ENCODE measurements around the gene NUP58.

NUP58 gene

GRCh38 chr13:25301347-25302113, at the start of gene NUP58:
Gene NUP58, plus strand, starts transcription at chr13:25301625. Its CDS starts 149 bp downstream, at chr13:25301774.
- DNase-seq: peak; percentile 93

DNA sequence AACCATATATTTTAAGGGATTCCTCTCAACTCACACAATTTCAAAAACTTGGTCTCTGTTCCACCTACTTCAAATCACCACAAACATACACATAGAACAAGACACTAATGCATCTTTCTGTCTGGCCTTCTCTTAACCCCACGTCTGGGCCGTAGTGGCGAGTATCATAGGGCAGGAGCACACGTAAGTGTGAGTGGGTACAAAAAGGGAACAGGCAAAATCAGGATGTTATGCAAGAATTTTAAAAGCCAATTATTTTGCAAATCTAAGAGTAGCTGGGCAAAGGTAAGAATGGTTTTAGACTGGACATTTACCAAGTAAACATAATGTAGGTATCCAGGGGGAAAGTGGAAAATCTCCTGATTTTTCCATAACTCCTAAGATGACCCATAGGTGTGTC, 49.2 kb upstream of the NUP58 start:
- no peak for DNase-seq

DNA sequence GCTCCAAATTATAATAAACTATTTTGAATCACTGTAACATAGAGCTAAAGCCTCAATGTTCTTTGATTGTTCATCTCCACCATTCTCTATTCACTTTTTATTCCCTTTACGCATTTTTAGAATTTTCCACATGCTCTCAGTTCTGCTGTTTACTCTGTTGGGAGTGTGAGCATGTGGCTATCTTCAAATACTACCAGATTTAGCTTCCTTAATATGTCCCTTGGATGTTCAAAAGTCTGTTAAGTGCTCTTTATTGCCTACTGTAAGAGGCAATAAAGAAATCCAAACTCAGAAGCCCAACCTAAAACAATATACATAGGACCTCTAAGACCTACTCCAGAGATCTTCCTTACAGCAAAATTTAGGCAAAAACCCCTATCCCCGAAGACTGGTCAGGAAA, 48.7 kb upstream of the NUP58 start:
- DNase-seq: no peak

DNA sequence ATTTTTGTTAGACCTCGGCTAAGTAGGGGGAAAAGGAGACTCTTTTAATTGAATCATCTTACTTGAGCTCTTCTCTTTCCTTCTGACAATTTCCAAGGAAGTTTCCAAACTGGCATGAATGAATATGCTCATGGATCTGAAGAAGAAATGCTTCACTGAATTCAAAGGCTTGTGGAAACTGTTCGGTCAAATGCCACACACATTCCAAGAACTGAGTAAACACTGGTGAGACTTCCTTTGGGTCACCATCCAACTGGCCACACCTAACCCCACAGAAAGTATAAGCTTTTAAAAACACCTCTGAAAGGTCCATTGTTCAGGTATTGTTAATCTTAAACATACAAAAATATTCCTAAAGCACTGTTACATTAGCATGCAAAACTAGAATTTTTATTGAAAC, 47.7 kb upstream of the NUP58 start:
- DNase-seq: no peak

- DNase-seq: no peak
Observed at GRCh38 chr13:25262261-25262660, 39.2 kb upstream of the NUP58 start.

- DNase-seq: no peak
Observed at GRCh38 chr13:25266706-25267105, 34.7 kb upstream of the NUP58 start.

DNA sequence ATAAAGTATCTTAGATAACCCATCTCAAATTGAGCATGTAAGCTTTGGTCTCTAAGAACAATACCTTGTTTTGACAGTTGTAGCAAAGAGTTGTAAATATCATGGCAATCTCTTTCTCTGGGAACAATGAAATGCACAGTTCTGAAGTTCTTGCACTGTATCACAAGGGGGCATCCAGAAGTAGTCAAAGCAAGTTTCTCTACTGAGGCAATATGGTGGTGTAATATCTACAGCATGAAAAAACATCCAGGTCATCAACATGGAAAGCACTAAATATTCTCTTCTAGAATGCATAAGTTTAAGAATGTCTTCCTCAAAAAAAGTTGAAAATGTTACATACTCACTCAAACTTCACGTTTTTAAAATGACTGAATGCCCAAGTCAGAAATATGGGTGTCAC, 33.7 kb upstream of the NUP58 start:
- no peak for DNase-seq

- DNase-seq: no peak
Observed at GRCh38 chr13:25268561-25268960, 32.9 kb upstream of the NUP58 start.

DNA sequence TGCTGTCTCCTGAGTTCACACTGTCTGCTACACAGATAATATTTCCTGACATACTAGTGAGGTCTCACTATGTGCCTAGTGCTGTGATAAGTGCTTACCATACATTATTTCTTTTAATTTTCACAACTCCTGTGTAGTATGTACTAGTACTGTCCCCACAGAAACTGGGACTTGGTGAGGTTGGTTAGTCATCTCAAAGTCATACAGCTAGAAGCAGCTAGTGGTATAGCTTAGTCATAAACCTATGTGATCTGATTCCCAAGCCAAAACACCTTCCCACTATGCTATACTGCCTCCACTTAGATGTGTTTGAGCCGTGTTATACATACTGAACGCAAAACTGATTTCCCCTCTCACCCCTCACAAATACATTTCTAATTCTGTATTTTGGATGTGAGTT, 24.7 kb upstream of the NUP58 start:
- DNase-seq: no peak

- no peak for DNase-seq
Observed at GRCh38 chr13:25280396-25280795, 21.0 kb upstream of the NUP58 start.

DNA sequence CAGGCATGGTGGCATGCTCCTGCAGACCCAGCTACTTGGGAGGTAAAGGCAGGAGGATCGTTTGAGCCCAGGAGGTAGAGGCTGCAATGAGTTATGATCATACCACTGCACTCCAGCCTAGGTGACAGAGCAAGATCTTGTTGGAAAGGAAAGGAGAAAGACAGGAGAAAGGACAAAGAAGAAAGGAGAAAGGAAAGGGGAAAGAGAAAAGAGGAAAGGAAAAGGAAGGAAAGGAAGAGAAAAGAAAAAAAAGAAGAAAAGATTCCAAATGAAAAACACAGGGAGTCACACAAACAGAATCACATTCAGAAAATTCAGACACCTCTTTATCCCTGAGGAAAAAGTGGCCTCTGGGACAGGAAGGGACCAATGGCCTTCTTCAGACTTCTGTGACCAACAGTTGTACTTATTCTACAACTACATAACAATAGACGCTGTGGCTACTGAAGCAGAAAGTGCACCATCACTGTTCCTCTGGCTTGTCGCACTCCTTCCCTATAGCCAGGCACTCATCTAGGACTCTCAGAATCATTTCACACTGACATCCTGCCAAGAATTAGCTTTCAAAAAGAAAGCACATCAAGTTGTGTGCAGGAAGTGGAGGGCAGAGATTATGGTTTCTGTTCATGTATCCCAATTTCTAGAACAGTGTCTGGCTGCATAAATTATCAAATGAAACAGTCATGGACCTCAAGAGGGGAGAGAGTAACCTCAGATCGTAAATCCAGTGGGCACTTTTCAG, 20.1 kb upstream of the NUP58 start:
- no peak for DNase-seq

DNA sequence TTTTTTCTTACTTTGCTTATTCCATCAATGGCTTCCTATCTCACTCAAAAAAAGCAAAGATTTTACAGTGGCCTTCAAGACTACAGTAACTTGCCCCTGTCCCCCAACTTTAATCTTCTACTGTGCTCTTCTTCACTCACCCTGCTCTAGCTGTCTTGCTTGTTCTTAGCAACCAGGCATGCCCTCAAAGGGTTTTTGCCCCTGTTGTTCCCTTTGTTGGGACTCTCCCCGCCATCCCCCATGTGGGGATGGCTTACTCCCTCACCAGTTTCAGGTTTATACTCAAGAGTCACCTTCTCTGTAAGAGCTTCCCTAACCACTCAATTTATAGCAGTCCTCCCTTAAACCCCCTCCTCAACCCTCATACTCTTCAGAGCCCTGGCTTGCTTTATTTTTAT, 19.5 kb upstream of the NUP58 start:
- no peak for DNase-seq

DNA sequence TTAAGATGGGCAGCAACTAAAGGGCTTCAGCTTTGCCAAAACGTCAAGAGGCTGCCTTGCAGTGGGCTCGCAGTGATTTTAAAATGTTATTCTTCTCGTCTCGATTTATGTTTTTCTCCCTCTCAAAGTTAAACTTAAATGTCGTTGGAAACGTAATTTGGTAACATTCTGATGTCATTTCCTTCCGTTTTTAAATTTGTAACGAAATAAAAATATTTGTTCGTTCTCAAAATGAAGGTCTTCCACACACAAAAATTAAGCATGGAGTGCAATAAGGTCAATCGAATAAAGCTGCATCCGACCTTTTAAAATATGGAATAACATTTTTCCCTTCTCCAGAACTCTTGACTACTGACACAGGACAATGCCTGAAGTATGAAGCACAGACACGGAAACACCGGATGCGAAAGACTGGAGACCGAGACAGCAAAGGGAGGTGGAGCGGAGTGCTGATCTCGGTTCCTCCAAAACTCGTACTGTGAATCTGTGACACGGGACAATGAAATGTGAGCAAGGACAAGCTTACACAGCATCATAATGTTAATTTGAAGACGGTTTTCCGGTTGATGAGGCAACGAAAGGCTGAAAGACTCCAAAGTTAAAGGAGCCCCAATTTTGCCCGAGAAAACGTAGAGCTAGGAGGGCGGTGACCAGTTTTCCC, 15.0 kb upstream of the NUP58 start:
- DNase-seq: no peak

- DNase-seq: peak; percentile 91
Observed at GRCh38 chr13:25286969-25287961, 14.2 kb upstream of the NUP58 start, which contains the start of gene MTMR6. Gene MTMR6, minus strand, starts transcription at chr13:25287488. Its CDS starts 241 bp downstream, at chr13:25287247.

DNA sequence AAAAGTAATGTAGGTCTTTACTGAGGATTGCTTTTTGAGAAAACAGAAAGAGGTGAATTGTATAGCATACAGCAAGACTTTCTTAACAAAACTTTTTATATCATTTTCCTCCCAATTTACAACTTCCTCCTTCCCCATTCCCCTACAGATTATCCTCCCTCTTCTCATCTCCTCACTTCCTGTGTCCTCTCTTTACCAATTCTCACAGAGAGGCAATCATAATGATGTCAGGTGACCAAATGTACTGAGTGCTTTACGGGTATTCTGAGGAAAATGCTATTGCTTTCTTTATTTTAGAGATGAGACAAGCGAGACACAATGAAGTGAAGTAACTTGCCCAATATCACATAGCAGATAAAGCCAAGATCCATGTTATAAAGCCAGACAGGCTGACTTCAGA, 12.5 kb upstream of the NUP58 start:
- DNase-seq: no peak

DNA sequence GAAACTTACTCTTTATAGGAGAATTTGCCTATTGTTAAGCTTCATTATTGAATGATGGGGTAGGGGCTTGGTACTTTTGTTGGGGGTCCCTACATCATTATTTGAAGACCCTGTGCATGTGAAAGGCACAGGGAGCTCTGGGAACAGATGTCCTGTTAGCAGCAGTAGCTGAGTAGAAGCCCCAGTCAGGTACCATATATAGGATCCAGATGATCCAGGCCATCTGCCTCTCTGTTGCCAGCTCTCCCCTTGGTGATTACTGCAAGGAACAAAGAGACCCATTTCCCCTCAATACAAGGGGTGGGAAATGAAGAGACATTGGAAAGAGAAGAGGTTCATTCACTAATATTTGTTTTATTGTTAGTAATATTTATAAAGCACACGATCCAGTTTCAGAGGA, 9.7 kb upstream of the NUP58 start:
- no peak for DNase-seq

DNA sequence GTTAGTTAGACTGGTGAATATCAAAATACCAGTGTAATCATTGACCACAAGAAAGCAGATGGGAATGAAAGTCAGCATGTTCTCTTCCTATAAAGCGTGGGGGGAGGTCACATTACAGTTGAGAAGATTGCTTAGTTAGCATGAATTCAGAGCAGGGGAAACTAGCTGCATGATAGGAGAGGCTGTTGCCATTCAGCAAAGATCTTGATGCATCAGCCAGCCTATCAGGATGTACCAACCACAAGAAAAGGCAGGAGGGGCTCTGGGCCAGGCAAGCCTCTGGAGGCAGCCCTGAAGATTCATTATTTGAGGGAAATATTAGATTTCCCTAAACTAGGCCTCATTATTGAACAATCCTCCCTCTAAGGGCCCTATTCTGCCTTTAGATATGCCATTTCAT, 9.1 kb upstream of the NUP58 start:
- DNase-seq: peak; percentile 10

GRCh38 chr13:25295228-25295627, 6.2 kb upstream of the NUP58 start:
- DNase-seq: no peak

DNA sequence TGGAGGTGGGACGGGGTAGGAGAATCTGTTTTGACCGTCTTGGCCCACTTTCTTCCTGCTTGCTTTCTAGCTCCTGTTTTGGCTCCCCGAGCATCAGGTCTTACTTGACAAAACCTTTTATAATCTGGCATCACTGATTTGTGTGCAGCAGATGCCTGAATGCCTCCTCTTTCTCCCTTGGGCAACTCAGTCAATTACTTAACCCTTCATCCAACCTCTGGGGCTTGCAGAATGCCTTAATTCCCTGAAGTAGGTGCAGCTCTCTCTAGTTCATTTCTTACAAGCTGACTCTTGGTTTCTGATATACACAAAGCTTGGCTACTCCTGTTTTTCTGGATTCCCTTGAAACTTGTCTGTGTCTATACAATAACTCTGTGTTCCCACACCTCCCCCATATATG, 5.7 kb upstream of the NUP58 start:
- DNase-seq: no peak

DNA sequence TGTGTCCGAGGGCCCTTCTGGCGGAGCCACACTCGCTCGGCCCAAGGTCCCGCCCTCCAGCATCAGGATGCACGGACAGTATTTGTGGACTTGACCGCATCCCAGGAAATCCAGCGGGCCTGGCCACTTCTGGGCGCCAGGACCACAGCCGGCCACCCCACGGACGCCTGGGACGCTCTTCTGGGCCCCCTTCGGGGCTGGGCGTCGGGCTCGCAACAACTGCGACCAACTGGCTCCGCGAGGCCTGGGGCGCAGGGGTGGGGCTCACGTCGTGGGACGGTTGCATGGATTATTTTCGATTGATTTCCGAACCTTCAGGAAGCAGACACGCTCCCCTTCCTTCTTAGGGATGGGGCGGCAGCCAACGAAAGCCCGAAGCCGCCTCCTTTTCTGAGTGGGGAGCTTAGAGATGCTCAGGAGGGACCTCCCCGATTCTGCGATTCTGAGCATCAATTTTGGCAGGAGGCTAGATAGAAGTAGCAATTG, 521 bp upstream of the NUP58 start:
- no peak for DNase-seq

DNA sequence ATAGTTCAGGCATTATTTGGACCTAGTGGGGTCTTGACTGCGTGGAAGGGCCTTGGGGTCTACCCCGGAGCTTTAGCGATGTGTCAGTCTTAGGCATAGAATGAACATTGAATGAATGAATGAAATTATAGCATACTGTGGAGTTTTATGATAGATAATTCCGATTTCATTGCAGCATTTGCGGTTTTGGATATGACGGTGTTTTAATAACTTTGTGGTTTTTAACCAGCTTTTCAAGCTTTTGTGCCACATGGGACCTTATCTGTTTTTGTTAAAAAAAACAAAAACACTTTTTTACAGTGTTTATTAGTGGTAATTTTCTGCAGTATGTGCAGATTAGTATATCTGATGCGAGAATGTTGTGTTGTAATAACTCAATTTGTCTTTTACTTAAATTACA, 696 bp downstream of the NUP58 start:
- no peak for DNase-seq

DNA sequence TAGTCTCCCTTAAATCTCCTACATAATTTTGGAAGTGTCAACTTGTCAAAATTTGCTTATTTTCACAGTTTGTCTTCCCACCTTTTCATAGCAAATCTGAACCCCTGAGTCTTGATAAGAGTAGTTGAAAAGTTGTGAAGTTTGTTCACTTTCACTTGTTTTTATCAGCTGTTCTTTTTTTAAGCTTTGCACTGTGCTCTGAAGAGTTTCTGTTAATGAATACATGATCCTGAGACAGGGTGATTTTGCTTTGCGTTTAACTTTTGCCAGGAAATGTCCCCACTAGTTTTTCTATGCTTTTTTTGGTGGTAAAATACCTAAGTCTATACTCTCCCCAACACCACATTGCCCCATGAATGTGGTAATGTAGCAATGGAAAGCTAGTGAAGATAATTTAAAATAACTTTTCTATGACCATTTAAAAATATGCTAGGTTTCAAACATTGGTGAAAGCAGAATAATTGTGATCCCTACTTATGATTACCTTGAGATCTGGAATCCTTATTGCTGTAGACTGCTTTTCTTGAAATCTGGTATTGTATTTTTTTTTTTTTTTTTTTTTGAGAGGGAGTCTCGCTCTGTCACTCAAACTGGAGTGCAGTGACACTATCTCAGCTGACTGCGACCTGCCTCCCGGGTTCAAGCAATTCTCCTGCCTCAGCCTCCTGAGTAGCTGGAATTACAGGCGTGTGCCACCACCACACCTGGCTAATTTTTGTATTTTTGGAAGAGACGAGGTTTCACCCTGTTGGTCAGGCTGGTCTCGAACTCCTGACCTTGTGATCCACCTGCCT, 5.4 kb downstream of the NUP58 start:
- DNase-seq: no peak

Data from NCI-H1092 (cell line).